MM.1S (cell line): ENCODE measurements around the gene PCCA.

Experiments
- DNase-seq: peaks from one replicate; pipeline ENCODE4 v3.0.0-alpha.2; 2015
- H2AFZ ChIP-seq: fragments of 300-600 bp; sonication (generic); 2 replicates; pipeline ENCODE4 v1.6.0; 2016; ENCODE audit warnings: antibody characterized with exemption, low read length
- H3F3A ChIP-seq: fragments of 300-600 bp; sonication (generic); 2 replicates; pipeline ENCODE4 v1.6.1; 2016; ENCODE audit warnings: mild to moderate bottlenecking, antibody characterized with exemption, low read length, moderate library complexity, mixed read lengths; ENCODE audit not compliant: insufficient read depth
- H3K27ac ChIP-seq: fragments of 300-600 bp; sonication (generic); 2 replicates; pipeline ENCODE4 v1.5.1; 2016; ENCODE audit warnings: mild to moderate bottlenecking, low read length
- H3K27me3 ChIP-seq: fragments of 300-600 bp; sonication (generic); replicated peaks from 2 replicates; pipeline ENCODE4 v1.6.0; 2016; ENCODE audit warnings: low read length; ENCODE audit not compliant: insufficient read depth
- H3K36me3 ChIP-seq: fragments of 300-600 bp; sonication (generic); replicated peaks from 2 replicates; pipeline ENCODE4 v1.6.1; 2016; ENCODE audit warnings: mild to moderate bottlenecking, low read length, mixed read lengths; ENCODE audit not compliant: insufficient read depth
- H3K4me1 ChIP-seq: fragments of 300-600 bp; sonication (generic); 2 replicates; pipeline ENCODE4 v1.6.1; 2016; ENCODE audit warnings: low read length, mixed read lengths
- H3K4me2 ChIP-seq: fragments of 300-600 bp; sonication (generic); 2 replicates; pipeline ENCODE4 v1.6.0; 2016; ENCODE audit warnings: low read depth, low read length
- H3K4me3 ChIP-seq: fragments of 300-600 bp; sonication (generic); 2 replicates; pipeline ENCODE4 v1.5.1; 2016; ENCODE audit warnings: low read length, mixed read lengths
- H3K79me2 ChIP-seq: fragments of 300-600 bp; sonication (generic); 2 replicates; pipeline ENCODE4 v1.6.1; 2016; ENCODE audit warnings: mixed run types, low read length, mixed read lengths
- H3K9ac ChIP-seq: fragments of 300-600 bp; sonication (generic); 2 replicates; pipeline ENCODE4 v1.6.1; 2016; ENCODE audit warnings: low read length, mixed read lengths
- H3K9me2 ChIP-seq: fragments of 300-600 bp; sonication (generic); replicated peaks from 2 replicates; pipeline ENCODE4 v1.6.1; 2016; ENCODE audit warnings: mild to moderate bottlenecking, low read length, mixed read lengths; ENCODE audit not compliant: insufficient read depth
- H3K9me3 ChIP-seq: fragments of 300-600 bp; sonication (generic); replicated peaks from 2 replicates; pipeline ENCODE4 v1.6.1; 2016; ENCODE audit warnings: mild to moderate bottlenecking, low read length, mixed read lengths; ENCODE audit not compliant: insufficient read depth
- H4K20me1 ChIP-seq: fragments of 300-600 bp; sonication (generic); 2 replicates; pipeline ENCODE4 v1.6.1; 2016; ENCODE audit warnings: mild to moderate bottlenecking, low read length, moderate library complexity, mixed read lengths; ENCODE audit not compliant: insufficient read depth
- EZH2 ChIP-seq: fragments of 300-600 bp; sonication (generic); optimal IDR thresholded peaks from 2 replicates; pipeline ENCODE3; 2017; ENCODE audit warnings: low read depth, mild to moderate bottlenecking, antibody characterized with exemption, low read length, mixed read lengths
- EZH2phosphoT487 ChIP-seq: fragments of 300-600 bp; sonication (generic); IDR thresholded peaks from 2 replicates; pipeline ENCODE4 v1.6.1; 2018; ENCODE audit warnings: antibody characterized with exemption, low read length
- TF ChIP-seq, protein P1 (sequence below): fragments of 300-600 bp; sonication (generic); IDR thresholded peaks from 2 replicates; pipeline ENCODE4 v1.5.1; 2016; ENCODE audit warnings: antibody characterized with exemption, low read length, mixed read lengths

The PCCA gene

DNA sequence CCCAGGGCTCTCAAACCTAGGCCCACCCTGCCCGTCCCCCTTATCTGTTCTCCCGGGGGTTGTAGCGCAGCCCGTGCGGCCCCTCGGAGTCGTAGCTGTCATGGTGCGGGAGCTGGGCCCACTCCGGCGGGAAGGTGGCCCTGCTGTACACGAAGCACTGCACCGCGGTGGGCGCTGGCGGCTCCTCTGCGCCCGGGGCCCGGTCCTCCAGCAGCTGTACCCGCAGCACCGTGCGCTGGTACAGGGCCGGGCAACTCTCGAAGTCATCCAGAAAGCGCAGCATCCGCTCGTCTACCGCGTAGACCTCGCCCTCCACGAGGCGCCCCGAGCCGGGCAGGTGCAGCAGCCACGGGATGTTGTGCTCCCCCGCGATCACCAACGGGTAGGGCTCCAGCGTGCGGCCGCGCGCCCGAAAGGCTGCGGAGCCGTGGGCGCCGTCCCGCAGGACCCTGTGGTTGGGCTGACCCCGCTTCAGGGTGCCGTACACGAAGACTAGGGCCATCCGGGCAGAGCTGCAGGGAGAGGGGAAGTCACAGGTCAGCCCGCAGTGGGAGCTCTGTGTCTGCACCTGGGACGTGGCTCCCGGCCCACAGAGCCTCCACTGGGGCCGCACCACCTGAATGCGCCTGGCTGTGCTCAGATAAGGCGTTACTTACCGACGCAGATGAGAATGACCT is 443.3 kb downstream of the PCCA start:
- TF ChIP-seq, protein P1, sequence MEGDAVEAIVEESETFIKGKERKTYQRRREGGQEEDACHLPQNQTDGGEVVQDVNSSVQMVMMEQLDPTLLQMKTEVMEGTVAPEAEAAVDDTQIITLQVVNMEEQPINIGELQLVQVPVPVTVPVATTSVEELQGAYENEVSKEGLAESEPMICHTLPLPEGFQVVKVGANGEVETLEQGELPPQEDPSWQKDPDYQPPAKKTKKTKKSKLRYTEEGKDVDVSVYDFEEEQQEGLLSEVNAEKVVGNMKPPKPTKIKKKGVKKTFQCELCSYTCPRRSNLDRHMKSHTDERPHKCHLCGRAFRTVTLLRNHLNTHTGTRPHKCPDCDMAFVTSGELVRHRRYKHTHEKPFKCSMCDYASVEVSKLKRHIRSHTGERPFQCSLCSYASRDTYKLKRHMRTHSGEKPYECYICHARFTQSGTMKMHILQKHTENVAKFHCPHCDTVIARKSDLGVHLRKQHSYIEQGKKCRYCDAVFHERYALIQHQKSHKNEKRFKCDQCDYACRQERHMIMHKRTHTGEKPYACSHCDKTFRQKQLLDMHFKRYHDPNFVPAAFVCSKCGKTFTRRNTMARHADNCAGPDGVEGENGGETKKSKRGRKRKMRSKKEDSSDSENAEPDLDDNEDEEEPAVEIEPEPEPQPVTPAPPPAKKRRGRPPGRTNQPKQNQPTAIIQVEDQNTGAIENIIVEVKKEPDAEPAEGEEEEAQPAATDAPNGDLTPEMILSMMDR = no peak
- TF ChIP-seq EZH2 (no peak), EZH2phosphoT487 (no peak)
- no peak overlapping the region for H3K4me3 ChIP-seq
- H3K9ac ChIP-seq = no peak overlapping the region
- H3K27ac ChIP-seq = no peak overlapping the region
- no peaks in the 10 kb centered on the region for H4K20me1 ChIP-seq
- H3K4me1 ChIP-seq = no peaks in the 10 kb centered on the region
- H3K27me3 ChIP-seq = no peaks in the 10 kb centered on the region
- H3F3A ChIP-seq = no peaks in the 10 kb centered on the region
- H2AFZ ChIP-seq = no peak overlapping the region
- H3K36me3 ChIP-seq = no peaks in the 10 kb centered on the region
- no peaks in the 10 kb centered on the region for H3K9me2 ChIP-seq
- no peaks in the 10 kb centered on the region for H3K79me2 ChIP-seq
- DNase-seq = no peak
- H3K9me3 ChIP-seq = no peaks in the 10 kb centered on the region
- no peak overlapping the region for H3K4me2 ChIP-seq

DNA sequence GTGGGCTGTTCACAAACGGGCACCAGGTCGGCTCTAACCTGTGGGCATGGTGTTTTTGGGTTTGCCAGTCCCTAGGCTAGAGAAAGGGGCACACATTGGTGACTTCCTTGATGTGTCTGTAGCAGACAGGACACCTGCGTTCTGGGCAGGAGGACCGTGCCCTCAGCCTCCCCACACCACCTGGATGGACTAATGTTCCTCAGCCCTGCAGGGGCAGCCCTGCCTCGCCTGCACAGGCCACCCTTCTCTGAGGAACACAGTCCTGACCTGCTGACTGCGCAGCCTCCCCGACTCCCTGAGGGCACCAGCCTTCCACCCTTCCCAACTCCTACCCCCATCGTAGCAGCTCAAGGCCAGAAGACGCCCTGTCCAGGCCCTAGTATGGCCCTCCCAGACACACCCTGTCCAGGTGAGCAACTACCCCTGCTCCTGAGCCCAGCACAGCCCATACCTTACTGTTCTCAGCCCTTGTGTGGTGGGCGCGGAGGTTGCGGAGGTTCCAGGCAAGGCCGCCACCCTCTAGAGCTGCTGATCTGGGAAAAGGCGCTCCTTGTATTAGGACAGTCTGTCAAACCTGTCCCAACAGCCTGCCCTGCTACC is 444.0 kb downstream of the PCCA start:
- Histone ChIP-seq H4K20me1 (no peaks in the 10 kb centered on the region), H3K79me2 (no peaks in the 10 kb centered on the region), H3K4me3 (no peak overlapping the region), H3K9me3 (no peaks in the 10 kb centered on the region), H3K27ac (no peak overlapping the region), H3F3A (no peaks in the 10 kb centered on the region), H2AFZ (no peak overlapping the region), H3K9ac (no peak overlapping the region), H3K4me2 (no peak overlapping the region), H3K27me3 (no peaks in the 10 kb centered on the region), H3K4me1 (peaks cover 2% of the 10 kb centered on the region), H3K36me3 (no peaks in the 10 kb centered on the region), H3K9me2 (no peaks in the 10 kb centered on the region)
- TF ChIP-seq, protein P1 = no peak
- no peak for TF ChIP-seq EZH2
- no peak for TF ChIP-seq EZH2phosphoT487
- no peak for DNase-seq

DNA sequence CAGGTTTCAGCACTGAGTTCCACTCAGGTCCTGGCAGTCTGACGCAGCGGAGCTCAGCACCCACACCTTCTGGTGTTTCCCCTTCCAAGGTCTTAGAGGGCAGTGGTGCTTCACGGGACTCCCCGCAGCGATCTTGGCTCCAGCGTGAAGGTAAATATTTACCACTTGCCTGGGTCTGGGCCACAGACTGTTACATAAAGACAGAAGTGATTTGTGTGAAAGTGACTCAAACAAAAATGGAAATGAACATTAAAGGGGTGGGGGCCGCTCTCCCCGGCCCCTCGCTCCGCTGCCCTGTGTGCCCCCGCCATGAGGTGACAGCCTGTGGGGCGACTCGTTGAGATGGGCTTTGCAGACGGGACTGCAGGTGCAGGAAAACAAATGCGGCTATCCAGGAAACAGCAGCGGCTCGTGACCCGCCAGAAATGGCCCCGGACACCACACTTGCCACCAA is 444.7 kb downstream of the PCCA start:
- Histone ChIP-seq H3K27me3 (no peaks in the 10 kb centered on the region), H3K27ac (no peak overlapping the region), H3F3A (no peaks in the 10 kb centered on the region), H3K9me2 (no peaks in the 10 kb centered on the region), H3K4me2 (no peak overlapping the region), H2AFZ (no peak overlapping the region), H3K9me3 (no peaks in the 10 kb centered on the region), H3K4me1 (peaks cover 9% of the 10 kb centered on the region), H3K4me3 (no peak overlapping the region), H3K9ac (no peak overlapping the region), H4K20me1 (no peaks in the 10 kb centered on the region), H3K79me2 (no peaks in the 10 kb centered on the region), H3K36me3 (no peaks in the 10 kb centered on the region)
- no peak for DNase-seq
- TF ChIP-seq EZH2phosphoT487 = no peak
- TF ChIP-seq, protein P1 = no peak
- TF ChIP-seq EZH2 = no peak
